Measurements from ENCODE around the gene ABR. TPM values are rescaled to one million over a fixed set of nuclear protein-coding genes. Genes with fewer than 3 reads are reported as not detected.

Gene ABR
- 22.1 and 26.7 TPM in 2 replicates for total RNA-seq

GRCh38 chr17:1179818-1180742, at the start of gene ABR:
ABR (minus strand) TSS chr17:1179981; CDS start chr17:1179727, 254 bp downstream.

GRCh38 chr17:996554-997344, 183.0 kb downstream of the ABR start, which contains the start of gene TIMM22:
TIMM22 (plus strand) TSS chr17:997129; CDS start chr17:997143, 14 bp downstream.

GRCh38 chr17:979539-980405, 200.0 kb downstream of the ABR start, which contains the start of gene NXN:
NXN (minus strand) TSS chr17:979776.

Other genes with a start within 250 kb of the ABR start
- 8.7 and 10.3 TPM in 2 replicates for gene NXN, start 200.2 kb downstream of the ABR start, total RNA-seq
- 11.4 and 13.2 TPM in 2 replicates for gene TIMM22, start 182.9 kb downstream of the ABR start, total RNA-seq
- gene BHLHA9, start 90.5 kb upstream of the ABR start, total RNA-seq: not detected in 2 replicates
- gene TRARG1, start 99.7 kb upstream of the ABR start, total RNA-seq: 0.12 TPM in 1 of 2 replicates, not detected in the other
- gene YWHAE, start 220.2 kb upstream of the ABR start, total RNA-seq: 421 and 599 TPM in 2 replicates